NCI-H345 treated with DMSO at 0.1 percent for 48 hours (cell line): Measurements from ENCODE around the gene ARHGEF2.
"Not testable (repeated sequence)": the region's sequence is repeated elsewhere in the genome, so short reads cannot be mapped to it uniquely, and the experiment has no call there.

Experiments
- DNase-seq: peaks from one replicate; lab custom pipeline; 2025; ENCODE audit not compliant: unreplicated experiment; lab: John Stamatoyannopoulos, UW

The ARHGEF2 gene

DNA sequence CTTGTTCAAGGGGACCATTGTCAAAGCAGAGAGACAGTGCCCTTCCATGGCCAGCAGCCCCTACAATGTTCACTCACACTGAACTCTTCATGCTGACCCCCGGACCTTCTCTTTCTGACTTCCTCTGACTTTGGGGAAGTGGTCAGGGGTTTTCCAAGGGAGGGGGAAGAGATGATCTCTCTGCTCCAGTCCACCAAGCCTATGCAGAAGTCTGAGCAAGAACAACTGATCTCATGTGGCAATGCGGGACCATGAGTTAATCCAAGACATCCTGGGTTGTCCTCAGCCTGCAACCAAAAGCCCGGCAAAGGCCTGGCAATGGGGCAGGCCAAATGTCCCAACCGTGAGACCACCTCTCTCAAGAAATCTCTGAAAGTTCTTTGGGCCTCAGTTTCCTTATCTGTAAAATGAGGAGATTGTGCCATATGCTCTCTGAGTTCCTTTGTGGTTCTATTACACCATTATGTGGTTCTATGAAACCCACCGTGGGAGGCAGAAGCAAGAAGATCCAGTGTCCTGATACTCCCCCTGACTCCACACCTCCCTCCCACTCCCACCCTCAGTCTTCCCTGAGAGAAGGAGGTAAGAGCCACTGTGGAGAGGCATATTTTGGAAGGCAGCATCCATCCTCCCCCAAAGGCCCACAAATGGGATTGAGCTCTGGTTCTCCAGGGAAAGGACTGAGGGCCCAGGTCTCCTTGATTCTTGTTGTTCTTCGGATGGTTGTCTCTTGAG, 11.8 kb upstream of the ARHGEF2 start:
- no peak for DNase-seq

GRCh38 chr1:155989242-155990004, 11.1 kb upstream of the ARHGEF2 start:
- DNase-seq = peak; percentile 90

DNA sequence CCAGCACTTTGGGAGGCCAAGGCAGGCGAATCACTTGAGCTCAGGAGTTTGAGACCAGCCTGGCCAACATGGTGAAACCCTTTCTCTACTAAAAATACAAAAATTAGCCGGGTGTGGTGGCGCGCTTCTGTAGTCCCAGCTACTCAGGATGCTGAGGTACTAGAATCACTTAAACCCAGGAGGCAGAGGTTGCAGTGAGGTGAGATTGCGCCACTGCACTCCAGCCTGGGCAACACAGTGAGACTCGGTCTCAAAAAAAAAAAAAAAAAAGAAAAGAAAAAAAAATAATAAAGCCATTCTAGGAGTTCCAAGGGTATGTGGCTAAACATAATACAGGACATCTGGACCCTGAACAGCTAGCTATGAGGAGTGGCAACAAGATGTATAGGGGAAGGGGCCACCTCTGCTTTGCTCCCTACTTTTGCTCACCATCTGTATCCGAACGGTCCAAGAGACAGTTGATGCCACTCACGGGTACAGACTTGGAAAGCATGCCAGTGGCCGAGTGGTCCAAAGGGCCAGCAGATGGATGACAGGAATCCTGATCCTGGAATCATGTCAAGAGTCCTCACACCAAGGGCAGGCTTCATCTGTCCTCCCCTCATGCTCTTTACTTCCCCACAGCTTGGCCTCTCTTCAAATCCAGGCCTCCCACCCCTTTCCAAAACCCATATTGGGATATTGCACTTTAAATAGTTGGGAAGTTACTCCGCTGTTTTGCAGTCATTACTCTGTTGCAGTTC, 6.7 kb upstream of the ARHGEF2 start:
- not testable (repeated sequence) for DNase-seq

DNA sequence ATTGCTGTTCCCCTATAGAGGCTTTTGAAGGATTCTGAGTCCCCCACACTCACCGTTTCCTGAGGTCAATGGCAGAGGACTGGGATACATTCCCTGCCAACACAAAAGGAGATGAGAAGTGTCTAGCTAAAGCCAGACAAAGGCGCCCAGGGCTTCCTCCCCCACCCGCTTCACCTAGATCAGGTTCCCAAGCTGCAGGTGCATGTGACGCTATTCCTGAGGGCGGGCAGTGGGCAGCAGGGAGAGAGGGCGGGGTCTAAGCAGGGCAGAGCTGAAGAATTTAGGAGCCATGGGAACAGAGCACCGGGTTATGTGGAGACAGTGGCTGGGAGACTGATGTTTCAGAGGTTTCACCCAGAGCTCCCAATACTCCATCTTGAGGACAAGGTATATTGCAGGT, 6.0 kb upstream of the ARHGEF2 start:
- DNase-seq = peak; percentile 98

GRCh38 chr1:155983191-155984024, 5.1 kb upstream of the ARHGEF2 start:
- DNase-seq = peak; percentile 65

- DNase-seq = no peak
Measured at GRCh38 chr1:155982106-155982505, 3.8 kb upstream of the ARHGEF2 start.

- DNase-seq = no peak
Measured at GRCh38 chr1:155981266-155982088, 3.1 kb upstream of the ARHGEF2 start.

GRCh38 chr1:155979597-155980343, 1.4 kb upstream of the ARHGEF2 start:
- DNase-seq = no peak

GRCh38 chr1:155978973-155979429, 654 bp upstream of the ARHGEF2 start:
- no peak for DNase-seq

- DNase-seq = peak; percentile 76
Measured at GRCh38 chr1:155977690-155978324, 540 bp downstream of the ARHGEF2 start.

DNA sequence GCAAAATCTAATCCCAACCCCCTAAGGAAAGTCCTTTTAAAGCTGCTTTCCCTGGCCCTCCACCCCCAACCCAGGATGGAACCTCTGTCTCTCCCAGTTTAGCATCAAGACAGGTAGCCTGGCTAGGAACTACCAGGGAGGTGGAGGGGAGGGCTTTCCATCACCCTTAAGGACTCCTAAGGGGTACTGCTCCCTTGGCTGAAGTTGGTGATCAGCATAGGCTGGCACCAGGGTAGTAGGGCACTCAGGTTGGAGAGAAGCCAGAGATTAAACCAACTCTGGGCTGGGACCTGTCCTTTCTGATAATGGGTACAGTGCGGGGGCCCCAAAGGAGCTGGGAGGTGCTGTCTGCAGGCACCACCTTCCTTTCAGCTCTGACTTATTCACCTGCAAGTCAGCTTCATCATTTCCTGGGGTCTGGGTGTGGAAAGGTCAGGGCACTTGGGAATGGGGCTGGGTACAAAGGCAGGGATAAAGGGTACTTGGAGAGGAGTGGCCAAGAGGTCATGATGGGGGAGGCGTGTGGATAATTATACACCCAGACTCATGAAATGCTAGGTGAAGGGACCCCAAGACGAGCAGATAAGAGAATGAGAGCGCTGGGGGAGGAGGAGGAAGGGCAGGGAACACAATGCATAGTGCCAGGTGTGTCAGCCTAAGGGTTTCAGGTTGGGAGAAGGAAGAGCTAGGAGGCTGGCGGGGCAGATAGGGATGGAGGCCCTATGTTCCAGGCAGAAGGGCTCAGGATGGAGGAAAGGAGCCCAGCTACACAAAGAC, 1.2 kb downstream of the ARHGEF2 start:
- DNase-seq = peak; percentile 89

- peak; percentile 100 for DNase-seq
Measured at GRCh38 chr1:155976062-155976912, 2.1 kb downstream of the ARHGEF2 start.

DNA sequence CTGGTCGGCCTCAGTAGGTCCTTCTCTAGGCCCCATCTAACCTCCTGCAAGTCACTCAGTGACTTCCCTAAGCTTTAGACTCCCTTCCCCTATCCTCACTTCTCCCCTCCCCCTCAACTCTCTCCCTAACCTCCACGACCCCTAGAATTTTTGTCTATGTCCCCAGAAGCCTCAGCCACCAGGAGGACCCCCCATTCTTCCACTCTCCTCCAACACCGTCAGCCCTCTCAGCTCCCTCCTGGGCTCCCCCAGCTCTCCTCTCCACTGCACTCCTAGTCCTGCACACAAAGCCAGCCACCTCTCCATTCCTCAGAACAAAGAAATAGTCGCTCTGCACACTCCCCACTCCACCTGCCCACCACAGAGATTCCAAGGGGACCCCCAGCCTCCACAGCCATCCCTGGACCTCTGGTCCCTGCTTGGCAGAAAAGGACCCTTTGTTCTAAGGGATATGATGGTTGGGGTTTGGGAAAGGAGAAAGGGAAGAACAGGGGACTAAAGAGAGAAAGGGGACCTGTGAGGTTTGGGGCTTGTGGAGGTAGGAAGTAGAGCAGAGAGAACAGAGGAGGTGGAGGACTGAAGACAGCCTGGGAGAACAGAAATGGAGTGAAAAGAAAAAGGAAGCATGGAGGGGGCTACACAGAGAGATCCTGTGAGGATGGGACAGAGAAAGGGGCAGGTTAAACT, 2.8 kb downstream of the ARHGEF2 start:
- DNase-seq = peak; percentile 85

GRCh38 chr1:155974208-155975115, 3.9 kb downstream of the ARHGEF2 start:
- peak; percentile 90 for DNase-seq

DNA sequence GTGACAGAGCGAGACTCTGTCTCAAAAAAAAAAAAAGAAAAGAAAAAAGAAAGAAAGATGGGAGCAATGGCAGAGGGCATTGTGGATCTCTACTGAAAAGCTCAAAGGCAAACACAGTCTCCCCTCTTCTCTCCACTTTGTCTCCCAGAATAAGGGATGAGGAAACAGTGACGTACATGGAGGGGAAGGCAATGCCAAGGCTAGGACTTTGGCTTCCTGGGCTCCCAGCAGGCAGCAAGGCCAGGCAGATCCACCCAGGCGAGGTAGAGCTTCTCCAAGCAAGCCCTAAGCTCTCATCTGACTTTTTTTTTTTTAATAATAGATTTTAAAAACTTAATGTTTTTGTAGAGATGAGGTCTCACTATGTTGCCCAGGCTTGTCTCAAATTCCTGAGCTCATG, 4.6 kb downstream of the ARHGEF2 start:
- no peak for DNase-seq
